Natural killer cell (primary cell): Measurements from ENCODE around the gene OR2AE1. TPM values are rescaled to one million over a fixed set of nuclear protein-coding genes. Genes with fewer than 3 reads are reported as not detected.

Source experiments
- ATAC-seq, 3 donors: fragments of 150-1000 bp in 2 of 3; fragments of 200-7000 bp in 1 of 3; cut with Tn5 transposase; 1 replicate in 1 of 3; 2 replicates in 2 of 3; pipeline ENCODE4 v1.10.0; 2021; ENCODE audit warnings: mild to moderate bottlenecking in 2 of 3, moderate library complexity in 2 of 3
- DNase-seq, 2 donors: peaks; one replicate each; pipeline versions ENCODE4 v3.0.0 to v3.0.0-alpha.2; 2013 to 2021; ENCODE audit warnings: mixed read lengths in 1 of 2
- H3K27ac ChIP-seq: one replicate; pipeline ENCODE4 v1.5.1; 2013; ENCODE audit warnings: mild to moderate bottlenecking, low read length
- H3K27me3 ChIP-seq: one replicate; pipeline ENCODE4 v1.6.1; 2013; ENCODE audit warnings: low read length; ENCODE audit not compliant: control insufficient read depth, insufficient read depth
- H3K36me3 ChIP-seq: one replicate; pipeline ENCODE4 v1.6.1; 2013; ENCODE audit warnings: low read length; ENCODE audit not compliant: control insufficient read depth, insufficient read depth
- H3K4me1 ChIP-seq: one replicate; pipeline ENCODE4 v1.6.1; 2013; ENCODE audit warnings: low read length; ENCODE audit not compliant: control insufficient read depth, insufficient read depth
- H3K4me3 ChIP-seq: one replicate; pipeline ENCODE4 v1.5.1; 2013; ENCODE audit warnings: low read length
- H3K9me3 ChIP-seq: one replicate; pipeline ENCODE4 v1.6.1; 2013; ENCODE audit warnings: low read length; ENCODE audit not compliant: control insufficient read depth, insufficient read depth
- H3K27ac Mint-ChIP-seq, 2 donors: one replicate each; pipeline ENCODE4 v1.8.0; 2022; ENCODE audit warnings: mild to moderate bottlenecking in 2 of 2, mixed read lengths in 2 of 2, moderate library complexity in 1 of 2
- H3K27me3 Mint-ChIP-seq, 2 donors: one replicate each; pipeline ENCODE4 v1.8.0; 2022; ENCODE audit warnings: low read depth in 2 of 2, mixed read lengths in 2 of 2
- H3K36me3 Mint-ChIP-seq: one replicate; pipeline ENCODE4 v1.8.0; 2022; ENCODE audit warnings: mixed read lengths
- H3K4me1 Mint-ChIP-seq, 2 donors: one replicate each; pipeline ENCODE4 v1.8.0; 2022; ENCODE audit warnings: mixed read lengths in 2 of 2
- H3K4me3 Mint-ChIP-seq: one replicate; pipeline ENCODE4 v1.8.0; 2022; ENCODE audit warnings: mild to moderate bottlenecking, moderate library complexity, mixed read lengths
- H3K9me3 Mint-ChIP-seq, 2 donors: one replicate each; pipeline ENCODE4 v1.8.0; 2022; ENCODE audit warnings: mixed read lengths in 2 of 2
- CTCF ChIP-seq: fragments of 200-600 bp; IDR thresholded peaks from one replicate; pipeline ENCODE4 v1.8.0; 2022; ENCODE audit warnings: antibody characterized with exemption
- WGBS: methylation state at CpG from one replicate; pipeline ENCODE4 v1.1.7; 2013; ENCODE audit warnings: missing lambda C conversion rate; ENCODE audit not compliant: insufficient coverage; 5-methylcytosine and 5-hydroxymethylcytosine counted together
- intact Hi-C: fragments of 100-400 bp; cut with micrococcal nuclease; formaldehyde crosslinking; loops from one replicate; pipeline ENCODE4 v1.14.2; 2022
- total RNA-seq, 4 donors: library from RNA; stranded (reverse); fragments of 120-200 nt in 1 of 4; gene quantifications; one replicate each; pipeline versions ENCODE4 v1.2.3 to v1.2.4, GENCODE V29; 2013 to 2022

Gene OR2AE1
- total RNA-seq, 3 donors from 2014 or later (not counting 1 experiment from before 2014, with no cell fraction given): not detected

GRCh38 chr7:99835189-99835588 lies 41.6 kb downstream of the OR2AE1 start:
- intact Hi-C loops: no loop called here
- Histone ChIP-seq H3K36me3 (no peaks in the 10 kb centered on the region), H3K9me3 (no peaks in the 10 kb centered on the region), H3K27me3 (no peaks in the 10 kb centered on the region), H3K4me3 (no peak overlapping the region), H3K27ac (no peak overlapping the region), H3K4me1 (no peaks in the 10 kb centered on the region)
- 85% methylated on average over 4 of the region's 4 CpGs for WGBS
- Mint-ChIP-seq H3K4me3 (no peak overlapping the region), H3K36me3 (no peaks in the 10 kb centered on the region), H3K27ac (no peak overlapping the region), H3K9me3 (no peaks in the 10 kb centered on the region), H3K4me1 (peaks cover 5 to 8% of the 10 kb centered on the region in 2 donors), H3K27me3 (peaks cover 10 to 34% of the 10 kb centered on the region in 2 donors)
- DNase-seq (no peak), ATAC-seq (no peak)
- no peak for TF ChIP-seq CTCF

GRCh38 chr7:99834382-99834781 lies 42.5 kb downstream of the OR2AE1 start:
- no peak for DNase-seq

GRCh38 chr7:99833289-99833877 lies 43.5 kb downstream of the OR2AE1 start:
- Mint-ChIP-seq H3K9me3 (no peaks in the 10 kb centered on the region), H3K4me1 (peaks cover 5 to 8% of the 10 kb centered on the region in 2 donors), H3K27me3 (peaks cover 13 to 29% of the 10 kb centered on the region in 2 donors), H3K27ac (no peak overlapping the region), H3K4me3 (no peak overlapping the region), H3K36me3 (no peaks in the 10 kb centered on the region)
- no peak overlapping the region for H3K27ac ChIP-seq
- no peaks in the 10 kb centered on the region for H3K36me3 ChIP-seq
- DNase-seq (no peak), ATAC-seq (no peak)
- no peaks in the 10 kb centered on the region for H3K9me3 ChIP-seq
- WGBS: 63% methylated on average over 7 of the region's 8 CpGs
- H3K4me3 ChIP-seq: no peak overlapping the region
- intact Hi-C loops: no loop called here
- H3K4me1 ChIP-seq: no peaks in the 10 kb centered on the region
- no peak for TF ChIP-seq CTCF
- no peaks in the 10 kb centered on the region for H3K27me3 ChIP-seq

More at GRCh38 chr7:99834382-99834781, 42.5 kb downstream of the OR2AE1 start:
- ATAC-seq: no peak
- no peak overlapping the region for H3K27ac ChIP-seq
- no peak overlapping the region for H3K4me3 ChIP-seq
- Mint-ChIP-seq H3K4me3 (no peak overlapping the region), H3K27ac (no peak overlapping the region), H3K36me3 (no peaks in the 10 kb centered on the region), H3K9me3 (no peaks in the 10 kb centered on the region), H3K27me3 (peaks cover 10 to 29% of the 10 kb centered on the region in 2 donors), H3K4me1 (peaks cover 5 to 8% of the 10 kb centered on the region in 2 donors)
- no peak for TF ChIP-seq CTCF
- 88% methylated on average over 2 of the region's 2 CpGs for WGBS
- no peaks in the 10 kb centered on the region for H3K27me3 ChIP-seq
- H3K36me3 ChIP-seq: no peaks in the 10 kb centered on the region
- no peaks in the 10 kb centered on the region for H3K4me1 ChIP-seq
- intact Hi-C loops: no loop called here
- no peaks in the 10 kb centered on the region for H3K9me3 ChIP-seq

- H3K4me1 Mint-ChIP-seq: no peaks in the 10 kb centered on the region
- no peak for ATAC-seq
- no peak overlapping the region for H3K27ac ChIP-seq
- H3K9me3 Mint-ChIP-seq: no peaks in the 10 kb centered on the region
- peaks cover 16 to 29% of the 10 kb centered on the region in 2 donors for H3K27me3 Mint-ChIP-seq
- no peak for TF ChIP-seq CTCF
- H3K4me3 ChIP-seq: no peak overlapping the region
- DNase-seq: no peak
- no peak overlapping the region for H3K27ac Mint-ChIP-seq
- no peaks in the 10 kb centered on the region for H3K9me3 ChIP-seq
- no peaks in the 10 kb centered on the region for H3K36me3 ChIP-seq
- intact Hi-C loops: no loop called here
- no peak overlapping the region for H3K4me3 Mint-ChIP-seq
- H3K27me3 ChIP-seq: no peaks in the 10 kb centered on the region
- no peaks in the 10 kb centered on the region for H3K4me1 ChIP-seq
- H3K36me3 Mint-ChIP-seq: no peaks in the 10 kb centered on the region
Observed at GRCh38 chr7:99831595-99831994, 45.2 kb downstream of the OR2AE1 start.
